ENCODE data around the gene ADAD1. TPM values are rescaled to one million over a fixed set of nuclear protein-coding genes. Genes with fewer than 3 reads are reported as not detected.

The ADAD1 gene
- total RNA-seq, 4 donors from 2014 or later, result not detected

DNA sequence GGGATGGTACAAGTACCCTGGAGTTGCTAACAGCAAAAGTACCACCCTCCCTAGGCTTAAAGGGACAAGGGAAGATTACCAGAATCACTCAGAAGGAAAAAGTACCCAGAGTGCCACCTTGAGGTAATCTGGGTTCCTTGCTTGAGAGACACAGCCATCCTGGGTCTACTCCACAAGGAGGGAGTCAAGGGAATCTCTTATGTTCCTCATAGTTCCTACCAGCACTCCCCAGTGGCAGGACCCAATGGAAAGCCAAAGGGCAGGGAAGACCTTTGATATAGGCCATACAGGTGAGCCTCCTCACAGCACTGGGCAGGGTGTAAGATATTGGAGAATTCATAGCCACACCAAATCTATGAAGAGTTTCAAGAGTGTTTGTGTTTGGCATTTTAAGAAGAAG, 72.0 kb downstream of the ADAD1 start:
- H3K36me3 ChIP-seq, result no peaks in the 10 kb centered on the region
- no peaks in the 10 kb centered on the region for H3K27me3 ChIP-seq
- in situ Hi-C loops (cut with MboI; ENCODE audit: low pct_ligation_motif_present in 1 of 4, low pct_unique_long_range_greater_than_20kb in 1 of 4, low sequenced_read_pairs in 3 of 4) (no loop called here), intact Hi-C loops (cut with DNase I; ENCODE audit: low total_unique reads) (no loop called here)
- TF ChIP-seq POLR2AphosphoS5 (IDR thresholded peaks at IDR 0.05) (no peak), EP300 (IDR thresholded peaks at IDR 0.05; ENCODE audit: low read depth) (no peak), POLR2A (IDR thresholded peaks at IDR 0.05) (no peak)
- TF ChIP-seq, protein P1, sequence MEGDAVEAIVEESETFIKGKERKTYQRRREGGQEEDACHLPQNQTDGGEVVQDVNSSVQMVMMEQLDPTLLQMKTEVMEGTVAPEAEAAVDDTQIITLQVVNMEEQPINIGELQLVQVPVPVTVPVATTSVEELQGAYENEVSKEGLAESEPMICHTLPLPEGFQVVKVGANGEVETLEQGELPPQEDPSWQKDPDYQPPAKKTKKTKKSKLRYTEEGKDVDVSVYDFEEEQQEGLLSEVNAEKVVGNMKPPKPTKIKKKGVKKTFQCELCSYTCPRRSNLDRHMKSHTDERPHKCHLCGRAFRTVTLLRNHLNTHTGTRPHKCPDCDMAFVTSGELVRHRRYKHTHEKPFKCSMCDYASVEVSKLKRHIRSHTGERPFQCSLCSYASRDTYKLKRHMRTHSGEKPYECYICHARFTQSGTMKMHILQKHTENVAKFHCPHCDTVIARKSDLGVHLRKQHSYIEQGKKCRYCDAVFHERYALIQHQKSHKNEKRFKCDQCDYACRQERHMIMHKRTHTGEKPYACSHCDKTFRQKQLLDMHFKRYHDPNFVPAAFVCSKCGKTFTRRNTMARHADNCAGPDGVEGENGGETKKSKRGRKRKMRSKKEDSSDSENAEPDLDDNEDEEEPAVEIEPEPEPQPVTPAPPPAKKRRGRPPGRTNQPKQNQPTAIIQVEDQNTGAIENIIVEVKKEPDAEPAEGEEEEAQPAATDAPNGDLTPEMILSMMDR (IDR thresholded peaks at IDR 0.05), result no peak
- H3K9me3 ChIP-seq, result no peaks in the 10 kb centered on the region
- H3K4me1 ChIP-seq, result no peaks in the 10 kb centered on the region
- no peak overlapping the region for H3K27ac ChIP-seq
- H3K4me3 ChIP-seq, result no peak overlapping the region
- DNase-seq, result no peak

GRCh38 chr4:122453384-122453995, 74.7 kb downstream of the ADAD1 start:
- Histone ChIP-seq H3K4me3 (no peak overlapping the region), H3K36me3 (no peaks in the 10 kb centered on the region), H3K9me3 (no peaks in the 10 kb centered on the region), H3K27ac (no peak overlapping the region), H3K4me1 (no peaks in the 10 kb centered on the region), H3K27me3 (no peaks in the 10 kb centered on the region)
- 19 to 44% methylated on average over 1 of the region's 1 CpG for WGBS, 2 donors (ENCODE audit: low coverage in 1 of 2)
- no peak for TF ChIP-seq EP300 (IDR thresholded peaks at IDR 0.05; ENCODE audit: low read depth)
- no peak for TF ChIP-seq POLR2A (IDR thresholded peaks at IDR 0.05)
- no peak for DNase-seq
- intact Hi-C loops (cut with DNase I; ENCODE audit: low total_unique reads) (no loop called here), in situ Hi-C loops (cut with MboI; ENCODE audit: low pct_ligation_motif_present in 1 of 4, low pct_unique_long_range_greater_than_20kb in 1 of 4, low sequenced_read_pairs in 3 of 4) (no loop called here)

- no peaks in the 10 kb centered on the region for H3K27me3 ChIP-seq
- intact Hi-C loops (cut with DNase I; ENCODE audit: low total_unique reads) (no loop called here), in situ Hi-C loops (cut with MboI; ENCODE audit: low pct_ligation_motif_present in 1 of 4, low pct_unique_long_range_greater_than_20kb in 1 of 4, low sequenced_read_pairs in 3 of 4) (no loop called here)
- no peak within 1 kb of the TSS for H3K4me3 ChIP-seq
- H3K36me3 ChIP-seq, result no peaks in the 10 kb centered on the region
- no peaks in the 10 kb centered on the region for H3K4me1 ChIP-seq
- no peaks in the 10 kb centered on the region for H3K9me3 ChIP-seq
- no peak for TF ChIP-seq EP300 (IDR thresholded peaks at IDR 0.05; ENCODE audit: low read depth)
- H3K27ac ChIP-seq, result no peak within 1 kb of the TSS
- DNase-seq, result no peak
- WGBS, 2 donors (ENCODE audit: low coverage in 1 of 2), result 59 to 70% methylated on average over 2 of the region's 2 CpGs
Measured at GRCh38 chr4:122456231-122457116, 77.7 kb downstream of the ADAD1 start, which contains the start of gene IL2. Gene IL2 (minus strand): TSS chr4:122456725. CDS start chr4:122456440, 285 bp downstream.

GRCh38 chr4:122458625-122459024, 79.8 kb downstream of the ADAD1 start:
- Histone ChIP-seq H3K36me3 (no peaks in the 10 kb centered on the region), H3K27ac (peak overlapping the region in 2 of 4 donors; percentile 3 to 27), H3K4me1 (no peaks in the 10 kb centered on the region), H3K27me3 (no peaks in the 10 kb centered on the region), H3K4me3 (peak overlapping the region in 1 of 4 donors; percentile 25), H3K9me3 (no peaks in the 10 kb centered on the region)
- DNase-seq, result no peak
- intact Hi-C loops (cut with DNase I; ENCODE audit: low total_unique reads), result no loop called here
- TF ChIP-seq POLR2AphosphoS5 (IDR thresholded peaks at IDR 0.05), result no peak
- no peak for TF ChIP-seq EP300 (IDR thresholded peaks at IDR 0.05; ENCODE audit: low read depth)
- 24 to 50% methylated on average over 2 to 5 of the region's 5 CpGs for WGBS, 2 donors (ENCODE audit: low coverage in 1 of 2)
- in situ Hi-C loops (cut with MboI; ENCODE audit: low pct_ligation_motif_present in 1 of 4, low pct_unique_long_range_greater_than_20kb in 1 of 4, low sequenced_read_pairs in 3 of 4), result no loop called here

DNA sequence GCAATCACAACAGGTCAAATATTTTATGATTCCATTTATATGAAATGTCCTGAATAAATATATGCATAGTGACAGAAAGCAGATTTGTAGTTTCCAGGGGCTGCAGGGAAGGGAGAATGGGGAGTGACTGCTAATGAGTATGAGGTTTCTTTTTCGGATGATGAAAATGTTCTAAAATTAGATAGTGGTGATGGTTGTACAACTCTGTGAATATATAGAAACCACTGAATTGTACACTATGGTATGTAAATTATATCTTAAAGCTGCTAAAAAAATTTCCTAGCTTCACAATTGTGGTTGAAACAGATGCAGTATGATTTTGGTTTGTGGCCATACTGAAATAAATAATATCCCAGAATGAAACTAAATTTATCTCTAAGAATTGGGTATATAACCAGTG, 90.6 kb downstream of the ADAD1 start:
- Histone ChIP-seq H3K36me3 (no peaks in the 10 kb centered on the region), H3K9me3 (no peaks in the 10 kb centered on the region), H3K27me3 (no peaks in the 10 kb centered on the region), H3K27ac (no peak overlapping the region), H3K4me3 (no peak overlapping the region), H3K4me1 (no peaks in the 10 kb centered on the region)
- DNase-seq, result no peak
- intact Hi-C loops (cut with DNase I; ENCODE audit: low total_unique reads), result no loop called here
- WGBS, 2 donors (ENCODE audit: low coverage in 1 of 2), result 81 to 84% methylated on average over 1 of the region's 1 CpG
- TF ChIP-seq EP300 (IDR thresholded peaks at IDR 0.05; ENCODE audit: low read depth) (no peak), POLR2A (IDR thresholded peaks at IDR 0.05) (no peak), POLR2AphosphoS5 (IDR thresholded peaks at IDR 0.05) (no peak)
- TF ChIP-seq, protein P1 (IDR thresholded peaks at IDR 0.05), result no peak
- in situ Hi-C loops (cut with MboI; ENCODE audit: low pct_ligation_motif_present in 1 of 4, low pct_unique_long_range_greater_than_20kb in 1 of 4, low sequenced_read_pairs in 3 of 4), result no loop called here
